K562 (cell line): ENCODE data around the gene SPHK1. TPM values are rescaled to one million over a fixed set of nuclear protein-coding genes. Genes with fewer than 3 reads are reported as not detected.

ENCODE experiments used
- EP300 ChIP-seq: IDR thresholded peaks from 2 replicates; pipeline ENCODE4 v1.6.1; 2012; ENCODE audit warnings: low read length, improper control_type of control experiment
- FOXP1 ChIP-seq: sonication (generic); formaldehyde crosslinking; IDR thresholded peaks from 2 replicates; pipeline ENCODE4 v1.8.0; 2022; ENCODE audit warnings: mild to moderate bottlenecking, missing genetic modification reagents
- LCOR ChIP-seq: sonication (generic); formaldehyde crosslinking; IDR thresholded peaks from 2 replicates; pipeline ENCODE4 v1.8.0; 2022; ENCODE audit warnings: mild to moderate bottlenecking, missing genetic modification reagents
- NR2C2 ChIP-seq, 2 experiments: fragments of 200-800 bp in 1 of 2; sonication (Bioruptor generic) in 1 of 2; sonication (generic) in 1 of 2; formaldehyde crosslinking in 1 of 2; IDR thresholded peaks; 2 replicates each; pipeline versions ENCODE4 v1.6.1 to v1.8.0; 2016 to 2022; ENCODE audit warnings: mild to moderate bottlenecking in 1 of 2, missing compliant biosample characterization in 1 of 2, missing genetic modification characterization in 1 of 2, missing genetic modification reagents in 1 of 2
- PHF20 ChIP-seq: fragments of 450-650 bp; IDR thresholded peaks from 2 replicates; pipeline ENCODE4 v1.6.1; 2018; ENCODE audit not compliant: partially characterized antibody
- SNIP1 ChIP-seq: fragments of 450-650 bp; IDR thresholded peaks from 2 replicates; pipeline ENCODE4 v1.7.1; 2017; ENCODE audit warnings: low read depth, mild to moderate bottlenecking
- ZFP30 ChIP-seq: fragments of 250-450 bp; sonication (Bioruptor Pico); IDR thresholded peaks from 2 replicates; pipeline ENCODE4 v1.8.0; 2022; ENCODE audit warnings: moderate library complexity, mild to moderate bottlenecking, inconsistent platforms, borderline replicate concordance
- ZNF586 ChIP-seq: fragments of 450-650 bp; formaldehyde crosslinking; conservative IDR thresholded peaks from 2 replicates; pipeline ENCODE4 v1.4.0; 2020; ENCODE audit warnings: mild to moderate bottlenecking, moderate library complexity
- ZNF764 ChIP-seq: fragments of 250-450 bp; sonication (Bioruptor Pico); IDR thresholded peaks from 2 replicates; pipeline ENCODE4 v1.4.0; 2020; ENCODE audit warnings: low read depth, mild to moderate bottlenecking, moderate library complexity
- polyA plus RNA-seq, 8 experiments: library from polyadenylated mRNA; depleted of rRNA in 4 of 8; stranded (reverse) in 5 of 8; unstranded in 3 of 8; fragments of >200 nt; fragmentation: Nextera tagmentation in 2 of 8; fragmentation: Illumina TruSeq in 1 of 8; extraction: Ambion mirVana in 2 of 8; extraction: Trizol in 1 of 8; gene quantifications; 2 replicates each; pipeline versions ENCODE4 v1.2.1 to v1.2.3, GENCODE V29; 2011 to 2014; ENCODE audit warnings: inconsistent platforms in 1 of 8, missing spikeins in 1 of 8
- total RNA-seq, 7 experiments: library from RNA; depleted of rRNA in 6 of 7; stranded (reverse); fragments of >200 nt in 6 of 7; fragmentation: Illumina TruSeq in 2 of 7; extraction: Trizol in 2 of 7; gene quantifications; 2 replicates each; pipeline versions ENCODE4 v1.2.1 to v1.2.3, GENCODE V29; 2011 to 2021; ENCODE audit warnings: low replicate concordance in 1 of 7
- TF ChIP-seq, protein P1 (sequence below): fragments of 450-650 bp; IDR thresholded peaks from 2 replicates; pipeline ENCODE4 v1.6.1; 2016; ENCODE audit warnings: low read depth
- TF ChIP-seq, protein P2 (sequence below): fragments of 450-650 bp; IDR thresholded peaks from 2 replicates; pipeline ENCODE4 v1.6.1; 2016; ENCODE audit warnings: low read depth, mild to moderate bottlenecking, moderate library complexity
- TF ChIP-seq, protein P3 (sequence below), 2 experiments: IDR thresholded peaks in 1 of 2; conservative IDR thresholded peaks in 1 of 2; 2 replicates each; pipeline ENCODE4 v1.6.1; 2016; ENCODE audit warnings: low read depth in 2 of 2, mild to moderate bottlenecking in 1 of 2, missing compliant biosample characterization in 1 of 2, missing genetic modification characterization in 1 of 2, moderate library complexity in 1 of 2
- TF ChIP-seq, protein P4 (sequence below): fragments of 450-650 bp; formaldehyde crosslinking; IDR thresholded peaks from 2 replicates; pipeline ENCODE4 v1.4.0; 2020; ENCODE audit warnings: mild to moderate bottlenecking, moderate library complexity

Gene SPHK1
- total and polyA plus RNA-seq, 9 of the 15 experiments (the other 6 are each of a cell fraction or from before 2014, with no cell fraction given), result 0.21 to 60.3 (median 14.5) TPM

DNA sequence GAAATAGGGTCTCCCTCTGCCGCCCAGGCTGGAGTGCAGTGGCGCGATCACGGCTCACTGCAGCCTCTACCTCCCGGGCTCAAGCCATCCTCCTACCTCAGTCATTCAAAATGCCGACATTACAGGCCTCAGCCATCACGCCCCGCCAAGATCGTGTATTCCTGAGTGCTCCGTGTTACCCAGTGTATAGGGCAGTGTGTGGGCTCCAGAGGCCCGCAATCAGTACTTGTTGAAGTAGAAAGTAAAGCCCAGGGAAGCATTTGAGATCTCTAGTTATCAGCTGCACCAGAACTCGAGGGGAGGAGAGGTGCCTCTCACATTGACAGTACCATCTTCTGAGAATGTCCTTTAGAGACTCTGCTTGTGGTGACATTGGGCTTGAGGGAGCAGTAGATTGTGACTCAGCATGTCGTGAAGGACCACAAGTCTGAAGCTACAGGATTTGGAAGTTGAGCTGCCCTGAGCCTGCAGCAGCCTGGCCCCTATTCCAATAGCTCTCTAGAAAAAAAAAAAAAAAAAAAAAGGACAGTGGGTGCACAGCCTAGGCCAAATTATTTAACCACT, 29.6 kb upstream of the SPHK1 start (continued):
- TF ChIP-seq, protein P1, sequence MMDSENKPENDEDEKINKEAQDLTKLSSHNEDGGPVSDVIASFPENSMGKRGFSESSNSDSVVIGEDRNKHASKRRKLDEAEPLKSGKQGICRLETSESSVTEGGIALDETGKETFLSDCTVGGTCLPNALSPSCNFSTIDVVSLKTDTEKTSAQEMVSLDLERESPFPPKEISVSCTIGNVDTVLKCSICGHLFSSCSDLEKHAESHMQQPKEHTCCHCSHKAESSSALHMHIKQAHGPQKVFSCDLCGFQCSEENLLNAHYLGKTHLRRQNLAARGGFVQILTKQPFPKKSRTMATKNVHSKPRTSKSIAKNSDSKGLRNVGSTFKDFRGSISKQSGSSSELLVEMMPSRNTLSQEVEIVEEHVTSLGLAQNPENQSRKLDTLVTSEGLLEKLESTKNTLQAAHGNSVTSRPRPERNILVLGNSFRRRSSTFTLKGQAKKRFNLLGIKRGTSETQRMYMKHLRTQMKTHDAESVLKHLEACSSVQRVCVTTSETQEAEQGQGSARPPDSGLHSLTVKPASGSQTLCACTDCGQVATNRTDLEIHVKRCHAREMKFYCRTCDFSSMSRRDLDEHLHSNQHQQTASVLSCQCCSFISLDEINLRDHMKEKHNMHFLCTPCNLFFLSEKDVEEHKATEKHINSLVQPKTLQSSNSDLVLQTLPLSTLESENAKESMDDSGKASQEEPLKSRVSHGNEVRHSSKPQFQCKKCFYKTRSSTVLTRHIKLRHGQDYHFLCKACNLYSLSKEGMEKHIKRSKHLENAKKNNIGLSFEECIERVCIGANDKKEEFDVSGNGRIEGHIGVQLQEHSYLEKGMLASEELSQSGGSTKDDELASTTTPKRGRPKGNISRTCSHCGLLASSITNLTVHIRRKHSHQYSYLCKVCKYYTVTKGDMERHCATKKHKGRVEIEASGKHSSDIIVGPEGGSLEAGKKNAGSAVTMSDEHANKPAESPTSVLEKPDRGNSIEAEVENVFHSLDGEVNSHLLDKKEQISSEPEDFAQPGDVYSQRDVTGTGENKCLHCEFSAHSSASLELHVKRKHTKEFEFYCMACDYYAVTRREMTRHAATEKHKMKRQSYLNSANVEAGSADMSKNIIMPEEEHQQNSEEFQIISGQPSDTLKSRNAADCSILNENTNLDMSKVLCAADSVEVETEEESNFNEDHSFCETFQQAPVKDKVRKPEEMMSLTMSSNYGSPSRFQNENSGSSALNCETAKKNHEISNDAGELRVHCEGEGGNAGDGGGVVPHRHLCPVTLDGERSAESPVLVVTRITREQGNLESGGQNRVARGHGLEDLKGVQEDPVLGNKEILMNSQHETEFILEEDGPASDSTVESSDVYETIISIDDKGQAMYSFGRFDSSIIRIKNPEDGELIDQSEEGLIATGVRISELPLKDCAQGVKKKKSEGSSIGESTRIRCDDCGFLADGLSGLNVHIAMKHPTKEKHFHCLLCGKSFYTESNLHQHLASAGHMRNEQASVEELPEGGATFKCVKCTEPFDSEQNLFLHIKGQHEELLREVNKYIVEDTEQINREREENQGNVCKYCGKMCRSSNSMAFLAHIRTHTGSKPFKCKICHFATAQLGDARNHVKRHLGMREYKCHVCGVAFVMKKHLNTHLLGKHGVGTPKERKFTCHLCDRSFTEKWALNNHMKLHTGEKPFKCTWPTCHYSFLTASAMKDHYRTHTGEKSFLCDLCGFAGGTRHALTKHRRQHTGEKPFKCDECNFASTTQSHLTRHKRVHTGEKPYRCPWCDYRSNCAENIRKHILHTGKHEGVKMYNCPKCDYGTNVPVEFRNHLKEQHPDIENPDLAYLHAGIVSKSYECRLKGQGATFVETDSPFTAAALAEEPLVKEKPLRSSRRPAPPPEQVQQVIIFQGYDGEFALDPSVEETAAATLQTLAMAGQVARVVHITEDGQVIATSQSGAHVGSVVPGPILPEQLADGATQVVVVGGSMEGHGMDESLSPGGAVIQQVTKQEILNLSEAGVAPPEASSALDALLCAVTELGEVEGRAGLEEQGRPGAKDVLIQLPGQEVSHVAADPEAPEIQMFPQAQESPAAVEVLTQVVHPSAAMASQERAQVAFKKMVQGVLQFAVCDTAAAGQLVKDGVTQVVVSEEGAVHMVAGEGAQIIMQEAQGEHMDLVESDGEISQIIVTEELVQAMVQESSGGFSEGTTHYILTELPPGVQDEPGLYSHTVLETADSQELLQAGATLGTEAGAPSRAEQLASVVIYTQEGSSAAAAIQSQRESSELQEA, result no peak
- TF ChIP-seq, protein P2, sequence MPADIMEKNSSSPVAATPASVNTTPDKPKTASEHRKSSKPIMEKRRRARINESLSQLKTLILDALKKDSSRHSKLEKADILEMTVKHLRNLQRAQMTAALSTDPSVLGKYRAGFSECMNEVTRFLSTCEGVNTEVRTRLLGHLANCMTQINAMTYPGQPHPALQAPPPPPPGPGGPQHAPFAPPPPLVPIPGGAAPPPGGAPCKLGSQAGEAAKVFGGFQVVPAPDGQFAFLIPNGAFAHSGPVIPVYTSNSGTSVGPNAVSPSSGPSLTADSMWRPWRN, result no peak; the same call in 1 of the 2 replicates
- TF ChIP-seq, protein P3, sequence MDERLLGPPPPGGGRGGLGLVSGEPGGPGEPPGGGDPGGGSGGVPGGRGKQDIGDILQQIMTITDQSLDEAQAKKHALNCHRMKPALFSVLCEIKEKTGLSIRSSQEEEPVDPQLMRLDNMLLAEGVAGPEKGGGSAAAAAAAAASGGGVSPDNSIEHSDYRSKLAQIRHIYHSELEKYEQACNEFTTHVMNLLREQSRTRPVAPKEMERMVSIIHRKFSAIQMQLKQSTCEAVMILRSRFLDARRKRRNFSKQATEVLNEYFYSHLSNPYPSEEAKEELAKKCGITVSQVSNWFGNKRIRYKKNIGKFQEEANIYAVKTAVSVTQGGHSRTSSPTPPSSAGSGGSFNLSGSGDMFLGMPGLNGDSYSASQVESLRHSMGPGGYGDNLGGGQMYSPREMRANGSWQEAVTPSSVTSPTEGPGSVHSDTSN (CRISPR knock-in tag; IDR thresholded peaks at IDR 0.05; ENCODE audit: low read depth), result no peak
- TF ChIP-seq, protein P3 (tag; conservative IDR thresholded peaks at IDR 0.05; ENCODE audit: low read depth), result no peak
- TF ChIP-seq, protein P4, sequence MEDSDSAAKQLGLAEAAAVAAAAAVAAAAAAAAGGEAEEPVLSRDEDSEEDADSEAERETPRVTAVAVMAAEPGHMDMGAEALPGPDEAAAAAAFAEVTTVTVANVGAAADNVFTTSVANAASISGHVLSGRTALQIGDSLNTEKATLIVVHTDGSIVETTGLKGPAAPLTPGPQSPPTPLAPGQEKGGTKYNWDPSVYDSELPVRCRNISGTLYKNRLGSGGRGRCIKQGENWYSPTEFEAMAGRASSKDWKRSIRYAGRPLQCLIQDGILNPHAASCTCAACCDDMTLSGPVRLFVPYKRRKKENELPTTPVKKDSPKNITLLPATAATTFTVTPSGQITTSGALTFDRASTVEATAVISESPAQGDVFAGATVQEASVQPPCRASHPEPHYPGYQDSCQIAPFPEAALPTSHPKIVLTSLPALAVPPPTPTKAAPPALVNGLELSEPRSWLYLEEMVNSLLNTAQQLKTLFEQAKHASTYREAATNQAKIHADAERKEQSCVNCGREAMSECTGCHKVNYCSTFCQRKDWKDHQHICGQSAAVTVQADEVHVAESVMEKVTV (CRISPR knock-in tag), result no peak
- TF ChIP-seq NR2C2 (CRISPR knock-in tag; IDR thresholded peaks at IDR 0.05) (no peak), NR2C2 (tag; IDR thresholded peaks at IDR 0.05) (no peak), LCOR (CRISPR knock-in tag) (peak; percentile 72; the same call in 1 of the 2 replicates), ZFP30 (CRISPR knock-in tag) (no peak), PHF20 (no peak), ZNF764 (CRISPR knock-in tag) (no peak), ZNF586 (CRISPR knock-in tag) (no peak), EP300 (peak; percentile 81), FOXP1 (CRISPR knock-in tag) (no peak), SNIP1 (no peak)
